Pancreas (tissue), 10 donors: ENCODE measurements around the gene MRPS18A. TPM values are rescaled to one million over a fixed set of nuclear protein-coding genes. Genes with fewer than 3 reads are reported as not detected.

ENCODE experiments used
- ATAC-seq, 4 donors: fragments of 200-7000 bp; cut with Tn5 transposase; one replicate each; pipeline versions ENCODE4 v1.8.0 to v1.9.1; 2020; ENCODE audit warnings: mild to moderate bottlenecking in 4 of 4, moderate library complexity in 4 of 4
- DNase-seq, 6 donors: peaks; one replicate each; pipeline ENCODE4 v3.0.0-alpha.2; 2020
- FAIRE-seq: peaks from 2 replicates; lab custom pipeline; 2012; peaks lifted over from hg19 to GRCh38; lab: Jason Lieb, UNC
- H3K27ac ChIP-seq, 4 donors: fragments of 200-600 bp; sonication (generic); 1 replicate in 3 of 4; 2 replicates in 1 of 4; pipeline versions ENCODE4 v1.5.0 to v1.8.0; 2020
- H3K27me3 ChIP-seq, 4 donors: fragments of 200-600 bp; one replicate each; pipeline ENCODE4 v1.8.0; 2021
- H3K36me3 ChIP-seq, 3 donors: fragments of 200-600 bp; sonication (generic) in 1 of 3; one replicate each; pipeline versions ENCODE4 v1.5.0 to v1.8.0; 2020 to 2021
- H3K4me1 ChIP-seq, 3 donors: fragments of 200-600 bp; one replicate each; pipeline ENCODE4 v1.8.0; 2021
- H3K4me3 ChIP-seq, 4 donors: fragments of 200-600 bp; sonication (generic) in 2 of 4; one replicate each; pipeline versions ENCODE4 v1.5.0 to v1.8.0; 2020 to 2021
- H3K9me3 ChIP-seq, 4 donors: fragments of 200-600 bp; one replicate each; pipeline ENCODE4 v1.8.0; 2021
- WGBS, 2 donors: extraction: QIAGEN DNeasy Blood & Tissue Kit; methylation state at CpG; one replicate each; pipeline ENCODE4 v1.1.7; 2013; 5-methylcytosine and 5-hydroxymethylcytosine counted together
- intact Hi-C, 3 donors: fragments of 100-400 bp; cut with DNase I; formaldehyde crosslinking; loops; one replicate each; pipeline versions ENCODE4 v1.11.1 to v1.14.2; 2022
- polyA plus RNA-seq, 2 donors: library from polyadenylated mRNA; stranded (reverse); fragments of 200-250 nt; gene quantifications; one replicate each; pipeline ENCODE4 v1.2.3, GENCODE V29; 2013
- total RNA-seq, 6 donors: library from RNA; stranded (reverse); fragmentation: NEBNext Ultra II Directional in 4 of 6; extraction: Animal tissue kit (Norgen Biotek cat#: 25700) in 4 of 6; gene quantifications; one replicate each; pipeline versions ENCODE4 v1.2.1 to v1.2.4, GENCODE V29; 2021 to 2023
- TF ChIP-seq, protein P1 (sequence below), 4 donors: fragments of 200-600 bp; sonication (generic) in 3 of 4; IDR thresholded peaks; one replicate each; pipeline versions ENCODE4 v1.5.0 to v1.8.0; 2021; ENCODE audit warnings: antibody characterized with exemption in 4 of 4
- donor health status: healthy with polysubstance abuse.
- donor health status: DM: no; HTN: no; CAD: no; lungs with moderate emphysema.
- donor health status: DM: no; HTN: no; CAD: no.
- donor health status: control.
- donor health status: control.
- donor health status: Bipolar disorder and iron deficiency.
- donor health status: DM: yes; HTN: yes; CAD: no.
- donor health status: DM: no; HTN: no; CAD: no.
- donor health status: DM: no; HTN: no; CAD: no.
- donor health status: DM: yes; HTN: yes; CAD: no.

MRPS18A gene
- total and polyA plus RNA-seq, 8 donors = 10.9 to 24.6 (median 15.7) TPM

DNA sequence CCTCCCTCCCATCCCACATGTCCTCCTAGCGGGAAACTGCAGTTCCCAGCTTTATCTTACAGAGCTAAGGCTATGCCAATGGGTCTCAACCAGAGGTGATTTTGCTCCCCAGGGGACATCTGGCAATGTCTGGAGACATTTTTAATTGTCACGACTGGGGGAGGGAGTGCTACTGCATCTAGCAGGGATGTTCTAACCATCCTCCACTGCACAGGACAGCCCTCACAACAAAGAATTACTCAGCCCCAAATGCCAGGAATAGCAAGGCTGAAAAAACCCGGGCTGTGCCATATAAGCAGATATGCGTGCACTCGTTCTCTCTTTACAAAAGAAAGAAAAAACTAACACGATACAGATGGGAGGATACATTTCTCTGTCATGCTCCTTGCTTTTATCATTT is 8.5 kb downstream of the MRPS18A start:
- intact Hi-C loops = no loop called here
- TF ChIP-seq, protein P1, sequence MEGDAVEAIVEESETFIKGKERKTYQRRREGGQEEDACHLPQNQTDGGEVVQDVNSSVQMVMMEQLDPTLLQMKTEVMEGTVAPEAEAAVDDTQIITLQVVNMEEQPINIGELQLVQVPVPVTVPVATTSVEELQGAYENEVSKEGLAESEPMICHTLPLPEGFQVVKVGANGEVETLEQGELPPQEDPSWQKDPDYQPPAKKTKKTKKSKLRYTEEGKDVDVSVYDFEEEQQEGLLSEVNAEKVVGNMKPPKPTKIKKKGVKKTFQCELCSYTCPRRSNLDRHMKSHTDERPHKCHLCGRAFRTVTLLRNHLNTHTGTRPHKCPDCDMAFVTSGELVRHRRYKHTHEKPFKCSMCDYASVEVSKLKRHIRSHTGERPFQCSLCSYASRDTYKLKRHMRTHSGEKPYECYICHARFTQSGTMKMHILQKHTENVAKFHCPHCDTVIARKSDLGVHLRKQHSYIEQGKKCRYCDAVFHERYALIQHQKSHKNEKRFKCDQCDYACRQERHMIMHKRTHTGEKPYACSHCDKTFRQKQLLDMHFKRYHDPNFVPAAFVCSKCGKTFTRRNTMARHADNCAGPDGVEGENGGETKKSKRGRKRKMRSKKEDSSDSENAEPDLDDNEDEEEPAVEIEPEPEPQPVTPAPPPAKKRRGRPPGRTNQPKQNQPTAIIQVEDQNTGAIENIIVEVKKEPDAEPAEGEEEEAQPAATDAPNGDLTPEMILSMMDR (IDR thresholded peaks at IDR 0.05) = no peak
- peaks cover 4 to 40% (median 6%) of the 10 kb centered on the region in 3 donors for H3K36me3 ChIP-seq
- no peak for ATAC-seq
- no peaks in the 10 kb centered on the region for H3K27me3 ChIP-seq
- no peak for DNase-seq
- no peak overlapping the region for H3K4me3 ChIP-seq
- no peak for FAIRE-seq
- WGBS, 2 donors = 87 to 91% methylated on average over 6 of the region's 6 CpGs
- no peaks in the 10 kb centered on the region for H3K4me1 ChIP-seq
- no peak overlapping the region for H3K27ac ChIP-seq
- H3K9me3 ChIP-seq = no peaks in the 10 kb centered on the region

DNA sequence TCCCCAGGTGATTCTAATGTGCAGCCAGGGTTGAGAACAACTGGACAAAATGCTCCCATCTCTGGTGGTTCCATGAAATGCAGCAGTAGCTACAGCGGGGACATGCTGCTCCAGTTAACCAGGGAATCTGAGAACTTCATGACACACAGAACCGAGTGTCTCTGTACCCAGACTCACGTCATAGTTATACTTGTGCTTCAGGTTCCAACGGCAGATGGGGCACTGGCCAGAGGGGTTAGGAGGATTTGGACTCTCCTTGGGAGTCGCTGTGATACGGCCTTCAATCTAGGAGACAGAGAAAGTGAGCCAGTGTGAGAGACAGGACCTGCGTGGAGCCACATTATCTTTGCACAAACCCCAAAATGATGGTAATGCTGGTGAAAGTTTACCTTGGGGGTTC is 9.2 kb downstream of the MRPS18A start:
- 91 to 95% methylated on average over 7 of the region's 7 CpGs for WGBS, 2 donors
- H3K27ac ChIP-seq = no peak overlapping the region
- DNase-seq = no peak
- peaks cover 0 to 5% (median 4%) of the 10 kb centered on the region in 3 donors for H3K4me1 ChIP-seq
- H3K9me3 ChIP-seq = no peaks in the 10 kb centered on the region
- H3K4me3 ChIP-seq = no peak overlapping the region
- H3K36me3 ChIP-seq = peaks cover 4 to 40% (median 6%) of the 10 kb centered on the region in 3 donors
- no peak for ATAC-seq
- intact Hi-C loops = no loop called here
- no peak for FAIRE-seq
- TF ChIP-seq, protein P1 (IDR thresholded peaks at IDR 0.05) = no peak
- H3K27me3 ChIP-seq = no peaks in the 10 kb centered on the region

DNA sequence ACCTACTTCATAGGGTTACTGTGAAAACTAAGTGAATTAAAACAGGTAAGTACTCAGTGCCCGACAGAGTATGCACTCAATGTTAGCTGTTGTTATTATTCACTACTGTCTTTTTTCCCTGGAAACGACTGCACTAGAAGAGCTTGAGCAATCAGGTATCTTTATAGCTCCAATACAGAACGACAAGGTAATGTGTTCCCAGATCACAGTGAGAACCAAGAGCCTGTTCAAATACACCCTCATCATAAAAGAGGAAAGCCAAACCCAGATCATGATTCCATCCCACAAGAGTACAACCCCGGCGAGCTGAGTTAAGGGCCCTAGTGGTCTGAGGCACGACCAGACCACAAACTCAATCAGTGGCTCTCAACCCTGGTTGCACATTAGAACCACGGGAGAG is 9.8 kb downstream of the MRPS18A start:
- no peak overlapping the region for H3K4me3 ChIP-seq
- no peaks in the 10 kb centered on the region for H3K9me3 ChIP-seq
- H3K27ac ChIP-seq = no peak overlapping the region
- H3K36me3 ChIP-seq = peaks cover 4 to 40% (median 6%) of the 10 kb centered on the region in 3 donors
- no peaks in the 10 kb centered on the region for H3K27me3 ChIP-seq
- no peak for ATAC-seq
- TF ChIP-seq, protein P1 (IDR thresholded peaks at IDR 0.05) = no peak
- no peak for FAIRE-seq
- peaks cover under 1 to 10% (median 4%) of the 10 kb centered on the region in 3 donors for H3K4me1 ChIP-seq
- intact Hi-C loops = no loop called here
- WGBS, 2 donors = 75 to 81% methylated on average over 7 of the region's 7 CpGs
- no peak for DNase-seq

DNA sequence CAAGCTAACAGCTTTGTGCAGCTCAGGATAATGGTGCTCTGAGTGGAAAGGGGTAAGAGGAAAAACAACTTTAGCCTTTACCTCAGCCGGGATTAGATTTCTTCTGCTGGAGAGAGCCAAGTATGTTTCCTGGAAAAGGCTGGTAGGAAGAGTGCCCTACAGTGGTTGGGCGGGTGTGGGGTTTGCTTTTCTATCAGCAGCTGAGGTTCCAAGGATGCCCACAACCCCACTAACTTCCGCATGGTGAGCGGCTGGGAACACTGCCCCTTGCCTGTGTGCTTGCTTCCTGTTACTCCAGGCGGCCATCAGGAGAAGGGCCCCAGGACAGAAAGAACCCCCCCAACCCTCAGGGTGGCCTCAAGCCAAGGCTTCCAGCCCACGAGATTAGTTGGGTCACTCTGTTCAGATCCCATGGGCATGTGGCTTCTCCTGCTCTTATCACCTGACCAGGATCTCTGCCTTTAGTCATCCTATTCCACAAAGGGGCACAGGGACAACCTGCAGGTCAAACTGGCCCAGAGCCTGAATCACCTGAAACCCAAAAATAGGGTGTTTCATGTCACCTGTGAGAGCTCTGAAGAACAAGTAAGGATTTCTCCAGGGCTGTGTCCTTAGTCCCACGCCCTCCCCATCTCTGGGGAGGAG is 10.5 kb downstream of the MRPS18A start:
- no peak overlapping the region for H3K4me3 ChIP-seq
- TF ChIP-seq, protein P1 (IDR thresholded peaks at IDR 0.05) = no peak
- no peaks in the 10 kb centered on the region for H3K9me3 ChIP-seq
- H3K4me1 ChIP-seq = peaks cover 4 to 17% (median 7%) of the 10 kb centered on the region in 3 donors
- ATAC-seq (no peak), FAIRE-seq (no peak), DNase-seq (no peak)
- 84 to 91% methylated on average over 7 of the region's 7 CpGs for WGBS, 2 donors
- intact Hi-C loops = no loop called here
- H3K27me3 ChIP-seq = no peaks in the 10 kb centered on the region
- H3K36me3 ChIP-seq = peaks cover 4 to 40% (median 6%) of the 10 kb centered on the region in 3 donors
- no peak overlapping the region for H3K27ac ChIP-seq

DNA sequence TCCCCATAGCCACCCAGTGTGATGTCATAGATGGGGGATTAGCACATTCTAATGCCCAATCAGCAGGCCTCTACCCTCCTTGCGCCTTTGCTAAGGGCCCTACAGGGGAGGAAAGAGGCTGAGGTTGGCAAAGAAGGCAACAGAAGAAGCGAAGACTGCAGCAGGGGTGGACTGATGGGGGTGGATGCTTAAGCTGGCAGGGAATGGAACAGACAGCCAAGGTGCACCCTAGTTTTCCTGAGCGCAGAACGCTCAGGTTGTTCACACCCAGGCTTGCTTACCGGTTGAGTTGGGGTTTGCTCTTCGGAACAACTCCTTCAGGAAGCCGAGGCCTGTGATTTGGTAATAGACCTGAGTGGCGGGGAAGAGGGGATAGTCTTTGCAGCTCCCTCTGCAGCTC is 12.7 kb downstream of the MRPS18A start:
- H3K36me3 ChIP-seq = peaks cover 4 to 34% (median 6%) of the 10 kb centered on the region in 3 donors
- intact Hi-C loops = no loop called here
- no peaks in the 10 kb centered on the region for H3K27me3 ChIP-seq
- H3K27ac ChIP-seq = no peak overlapping the region
- 95% methylated on average over 8 of the region's 8 CpGs for WGBS, 2 donors
- TF ChIP-seq, protein P1 (IDR thresholded peaks at IDR 0.05) = no peak
- FAIRE-seq = no peak
- H3K9me3 ChIP-seq = no peaks in the 10 kb centered on the region
- ATAC-seq = no peak
- H3K4me3 ChIP-seq = no peak overlapping the region
- DNase-seq = no peak
- peaks cover 4 to 19% (median 11%) of the 10 kb centered on the region in 3 donors for H3K4me1 ChIP-seq
